ENCODE data around the gene STK38. TPM values are rescaled to one million over a fixed set of nuclear protein-coding genes. Genes with fewer than 3 reads are reported as not detected.

STK38 gene
- total and polyA plus RNA-seq, 4 donors: 9.3 to 21.8 (median 12.3) TPM

- TF ChIP-seq ZBTB33 (IDR thresholded peaks at IDR 0.05) (no peak), RAD21 (IDR thresholded peaks at IDR 0.05) (no peak), HNF4A (conservative IDR thresholded peaks at IDR 0.05) (no peak), RXRA (IDR thresholded peaks at IDR 0.05) (no peak)
Measured at GRCh38 chr6:36596356-36596755, 49.1 kb upstream of the STK38 start (continued).

- TF ChIP-seq HNF4A (conservative IDR thresholded peaks at IDR 0.05) (no peak), NR2F2 (IDR thresholded peaks at IDR 0.05) (no peak), MAX (IDR thresholded peaks at IDR 0.05) (no peak), SP1 (IDR thresholded peaks at IDR 0.05) (no peak), JUND (IDR thresholded peaks at IDR 0.05) (no peak), RAD21 (IDR thresholded peaks at IDR 0.05) (no peak)
- Histone ChIP-seq H3K9me3 (ENCODE audit: control insufficient read depth in 4 of 4, low read length in 3 of 4) (no peaks in the 10 kb centered on the region), H3K4me1 (ENCODE audit: control insufficient read depth in 4 of 4, insufficient read depth in 4 of 4, low read length in 3 of 4) (peaks cover 8 to 44% (median 39%) of the 10 kb centered on the region in 4 donors), H3K9ac (ENCODE audit: low read depth in 1 of 2, low read length in 2 of 2) (peak overlapping the region; percentile 97 to 100), H3K36me3 (ENCODE audit: control insufficient read depth in 4 of 4, insufficient read depth in 3 of 4, low read depth in 1 of 4, low read length in 3 of 4) (peaks cover 8 to 24% (median 18%) of the 10 kb centered on the region in 4 donors), H3K4me3 (ENCODE audit: low read depth in 1 of 3, low read length in 3 of 3) (peak overlapping the region; percentile 80 to 92 (median 83)), H3K27ac (ENCODE audit: low read depth in 1 of 2, low read length in 2 of 2) (peak overlapping the region; percentile 92 to 98), H3K27me3 (ENCODE audit: control insufficient read depth in 4 of 4, insufficient read depth in 4 of 4, low read length in 3 of 4) (no peaks in the 10 kb centered on the region)
- under 1% methylated on average over 15 of the region's 15 CpGs for WGBS
- DNase-seq (ENCODE audit: low spot score): no peak
Measured at GRCh38 chr6:36594816-36595643, 47.8 kb upstream of the STK38 start.

- under 1% methylated on average over 58 of the region's 58 CpGs for WGBS
- Histone ChIP-seq H3K4me3 (ENCODE audit: low read depth in 1 of 3, low read length in 3 of 3) (peak within 1 kb of the TSS; percentile 80 to 92 (median 83)), H3K36me3 (ENCODE audit: control insufficient read depth in 4 of 4, insufficient read depth in 3 of 4, low read depth in 1 of 4, low read length in 3 of 4) (peaks cover 5 to 16% (median 11%) of the 10 kb centered on the region in 4 donors), H3K9me3 (ENCODE audit: control insufficient read depth in 4 of 4, low read length in 3 of 4) (no peaks in the 10 kb centered on the region), H3K4me1 (ENCODE audit: control insufficient read depth in 4 of 4, insufficient read depth in 4 of 4, low read length in 3 of 4) (peaks cover 5 to 36% (median 31%) of the 10 kb centered on the region in 4 donors), H3K27me3 (ENCODE audit: control insufficient read depth in 4 of 4, insufficient read depth in 4 of 4, low read length in 3 of 4) (no peaks in the 10 kb centered on the region), H3K27ac (ENCODE audit: low read depth in 1 of 2, low read length in 2 of 2) (peak within 1 kb of the TSS; percentile 92 to 98), H3K9ac (ENCODE audit: low read depth in 1 of 2, low read length in 2 of 2) (peak within 1 kb of the TSS; percentile 99 to 100)
- DNase-seq (ENCODE audit: low spot score): peak; percentile 95
- TF ChIP-seq, protein P1, sequence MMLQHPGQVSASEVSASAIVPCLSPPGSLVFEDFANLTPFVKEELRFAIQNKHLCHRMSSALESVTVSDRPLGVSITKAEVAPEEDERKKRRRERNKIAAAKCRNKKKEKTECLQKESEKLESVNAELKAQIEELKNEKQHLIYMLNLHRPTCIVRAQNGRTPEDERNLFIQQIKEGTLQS (IDR thresholded peaks at IDR 0.05): peak; percentile 11
- peak; percentile 42 to 53 for TF ChIP-seq RAD21 (IDR thresholded peaks at IDR 0.05)
- TF ChIP-seq EGR1 (IDR thresholded peaks at IDR 0.05; ENCODE audit: low read depth in 2 of 2): no peak
- TF ChIP-seq CTCF (IDR thresholded peaks at IDR 0.05; ENCODE audit: low read depth, low read length, missing input control): peak; percentile 53
- TF ChIP-seq, protein P2, sequence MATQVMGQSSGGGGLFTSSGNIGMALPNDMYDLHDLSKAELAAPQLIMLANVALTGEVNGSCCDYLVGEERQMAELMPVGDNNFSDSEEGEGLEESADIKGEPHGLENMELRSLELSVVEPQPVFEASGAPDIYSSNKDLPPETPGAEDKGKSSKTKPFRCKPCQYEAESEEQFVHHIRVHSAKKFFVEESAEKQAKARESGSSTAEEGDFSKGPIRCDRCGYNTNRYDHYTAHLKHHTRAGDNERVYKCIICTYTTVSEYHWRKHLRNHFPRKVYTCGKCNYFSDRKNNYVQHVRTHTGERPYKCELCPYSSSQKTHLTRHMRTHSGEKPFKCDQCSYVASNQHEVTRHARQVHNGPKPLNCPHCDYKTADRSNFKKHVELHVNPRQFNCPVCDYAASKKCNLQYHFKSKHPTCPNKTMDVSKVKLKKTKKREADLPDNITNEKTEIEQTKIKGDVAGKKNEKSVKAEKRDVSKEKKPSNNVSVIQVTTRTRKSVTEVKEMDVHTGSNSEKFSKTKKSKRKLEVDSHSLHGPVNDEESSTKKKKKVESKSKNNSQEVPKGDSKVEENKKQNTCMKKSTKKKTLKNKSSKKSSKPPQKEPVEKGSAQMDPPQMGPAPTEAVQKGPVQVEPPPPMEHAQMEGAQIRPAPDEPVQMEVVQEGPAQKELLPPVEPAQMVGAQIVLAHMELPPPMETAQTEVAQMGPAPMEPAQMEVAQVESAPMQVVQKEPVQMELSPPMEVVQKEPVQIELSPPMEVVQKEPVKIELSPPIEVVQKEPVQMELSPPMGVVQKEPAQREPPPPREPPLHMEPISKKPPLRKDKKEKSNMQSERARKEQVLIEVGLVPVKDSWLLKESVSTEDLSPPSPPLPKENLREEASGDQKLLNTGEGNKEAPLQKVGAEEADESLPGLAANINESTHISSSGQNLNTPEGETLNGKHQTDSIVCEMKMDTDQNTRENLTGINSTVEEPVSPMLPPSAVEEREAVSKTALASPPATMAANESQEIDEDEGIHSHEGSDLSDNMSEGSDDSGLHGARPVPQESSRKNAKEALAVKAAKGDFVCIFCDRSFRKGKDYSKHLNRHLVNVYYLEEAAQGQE (IDR thresholded peaks at IDR 0.05): peak; percentile 96
- peak; percentile 7 for TF ChIP-seq NR2F2 (IDR thresholded peaks at IDR 0.05)
- TF ChIP-seq HNF4G (IDR thresholded peaks at IDR 0.05): no peak
- TF ChIP-seq RXRA (IDR thresholded peaks at IDR 0.05): peak; percentile 83
- TF ChIP-seq ZBTB33 (IDR thresholded peaks at IDR 0.05): peak; percentile 50
- TF ChIP-seq FOXA1 (IDR thresholded peaks at IDR 0.05): no peak
- no peak for TF ChIP-seq MAX (IDR thresholded peaks at IDR 0.05)
- TF ChIP-seq JUND (IDR thresholded peaks at IDR 0.05): peak in 1 of 2 donors; percentile 8
- TF ChIP-seq SP1 (IDR thresholded peaks at IDR 0.05): peak; percentile 81
- TF ChIP-seq TAF1 (conservative IDR thresholded peaks at IDR 0.05): peak; percentile 99
- no peak for TF ChIP-seq HNF4A (conservative IDR thresholded peaks at IDR 0.05)
- no peak for TF ChIP-seq FOXA2 (IDR thresholded peaks at IDR 0.05)
Measured at GRCh38 chr6:36594029-36594815, 46.9 kb upstream of the STK38 start, which contains the start of gene SRSF3. TSS of gene SRSF3 (plus strand) at chr6:36594362. CDS start at chr6:36596763, 2,401 bp downstream.

All from liver (tissue), 9 donors.